MCF 10A (cell line): Measurements from ENCODE around the gene CACNA2D1. TPM values are rescaled to one million over a fixed set of nuclear protein-coding genes. Genes with fewer than 3 reads are reported as not detected.

ENCODE experiments used
- BruUV-seq: library from RNA; stranded (reverse); fragments of 400-500 nt; replicated peaks from 2 replicates; lab custom pipeline; 2021; lab: Mats Ljungman, UMichigan
- CTCF ChIA-PET: fragments of 300-600 bp; sonication (Branson Sonifier 250); formaldehyde crosslinking; extraction: SDS; loops from one replicate; lab custom pipeline; 2021; ENCODE audit warnings: antibody characterized with exemption, inconsistent platforms; lab: Yijun Ruan, JAX
- POLR2A ChIA-PET: fragments of 300-600, 350-650 bp; sonication (Branson Sonifier 250); formaldehyde crosslinking; extraction: SDS; loops from one replicate; lab custom pipeline; 2020; ENCODE audit warnings: antibody characterized with exemption, inconsistent platforms; lab: Yijun Ruan, JAX
- DNase-seq: peaks from one replicate; pipeline ENCODE4 v3.0.0-alpha.2; 2018; ENCODE audit not compliant: unreplicated experiment
- H3K27ac Mint-ChIP-seq: one replicate; pipeline ENCODE4 v1.8.0; 2022; ENCODE audit warnings: mild to moderate bottlenecking, low read depth, mixed read lengths; ENCODE audit not compliant: unreplicated experiment
- H3K27me3 Mint-ChIP-seq: one replicate; pipeline ENCODE4 v1.8.0; 2022; ENCODE audit warnings: mixed read lengths; ENCODE audit not compliant: insufficient read depth, unreplicated experiment
- H3K36me3 Mint-ChIP-seq: one replicate; pipeline ENCODE4 v1.8.0; 2022; ENCODE audit warnings: mild to moderate bottlenecking, moderate library complexity, mixed read lengths; ENCODE audit not compliant: insufficient read depth, unreplicated experiment
- H3K4me1 Mint-ChIP-seq: one replicate; pipeline ENCODE4 v1.8.0; 2022; ENCODE audit warnings: mixed read lengths; ENCODE audit not compliant: insufficient read depth, unreplicated experiment
- H3K4me3 Mint-ChIP-seq: one replicate; pipeline ENCODE4 v1.8.0; 2022; ENCODE audit warnings: mild to moderate bottlenecking, moderate library complexity, mixed read lengths; ENCODE audit not compliant: unreplicated experiment
- H3K9me3 Mint-ChIP-seq: one replicate; pipeline ENCODE4 v1.8.0; 2022; ENCODE audit warnings: mixed read lengths; ENCODE audit not compliant: unreplicated experiment
- CTCF ChIP-seq: fragments of 200-600 bp; IDR thresholded peaks from one replicate; pipeline ENCODE4 v1.8.0; 2022; ENCODE audit warnings: antibody characterized with exemption, mild to moderate bottlenecking; ENCODE audit not compliant: unreplicated experiment
- intact Hi-C: fragments of 100-400 bp; cut with micrococcal nuclease; formaldehyde crosslinking; loops from 2 replicates; pipeline ENCODE4 v1.14.1; 2022
- total RNA-seq: library from RNA; stranded (reverse); gene quantifications from 2 replicates; pipeline ENCODE4 v1.2.3, GENCODE V29; 2022

Gene CACNA2D1
- total RNA-seq, 1 experiment from 2014 or later, result not detected

GRCh38 chr7:82331234-82331633 is 112.3 kb downstream of the CACNA2D1 start:
- intact Hi-C loops, result no loop called here
- no peaks in the 10 kb centered on the region for H3K36me3 Mint-ChIP-seq
- no peak overlapping the region for H3K27ac Mint-ChIP-seq
- H3K4me1 Mint-ChIP-seq, result no peaks in the 10 kb centered on the region
- DNase-seq, result no peak
- ChIA-PET CTCF (interaction anchor here (0.6 kb wide), 1 partner anchor 831 kb away, joined by 4 read pairs; no protein-coding TSS in a partner anchor), POLR2A (no interaction called here)
- H3K9me3 Mint-ChIP-seq, result no peaks in the 10 kb centered on the region
- TF ChIP-seq CTCF, result no peak
- peaks cover 74% of the 10 kb centered on the region for H3K27me3 Mint-ChIP-seq
- no peak overlapping the region for H3K4me3 Mint-ChIP-seq
- no TSS peak for BruUV-seq

- no TSS peak for BruUV-seq
- intact Hi-C loops, result no loop called here
- ChIA-PET POLR2A (no interaction called here), CTCF (interaction anchor here (0.6 kb wide), 1 partner anchor 831 kb away, joined by 4 read pairs; no protein-coding TSS in a partner anchor)
- no peak for DNase-seq
- TF ChIP-seq CTCF, result no peak
- Mint-ChIP-seq H3K36me3 (no peaks in the 10 kb centered on the region), H3K4me1 (no peaks in the 10 kb centered on the region), H3K27ac (no peak overlapping the region), H3K9me3 (no peaks in the 10 kb centered on the region), H3K4me3 (no peak overlapping the region), H3K27me3 (peaks cover 69% of the 10 kb centered on the region)
Measured at GRCh38 chr7:82330706-82331215, 112.8 kb downstream of the CACNA2D1 start.

GRCh38 chr7:82327898-82328297 is 115.7 kb downstream of the CACNA2D1 start:
- ChIA-PET CTCF (no interaction called here), POLR2A (no interaction called here)
- intact Hi-C loops, result no loop called here
- Mint-ChIP-seq H3K27ac (no peak overlapping the region), H3K27me3 (peaks cover 41% of the 10 kb centered on the region), H3K36me3 (no peaks in the 10 kb centered on the region), H3K4me3 (no peak overlapping the region), H3K4me1 (no peaks in the 10 kb centered on the region), H3K9me3 (no peaks in the 10 kb centered on the region)
- no peak for DNase-seq
- BruUV-seq, result no TSS peak
- no peak for TF ChIP-seq CTCF

- no TSS peak for BruUV-seq
Measured at GRCh38 chr7:82325416-82325815, 118.2 kb downstream of the CACNA2D1 start.

More at GRCh38 chr7:82325416-82325815, 118.2 kb downstream of the CACNA2D1 start:
- intact Hi-C loops, result no loop called here
- Mint-ChIP-seq H3K4me3 (no peak overlapping the region), H3K4me1 (no peaks in the 10 kb centered on the region), H3K27me3 (peaks cover 18% of the 10 kb centered on the region), H3K36me3 (no peaks in the 10 kb centered on the region), H3K27ac (no peak overlapping the region), H3K9me3 (no peaks in the 10 kb centered on the region)
- CTCF ChIA-PET, result no interaction called here
- no peak for DNase-seq
- TF ChIP-seq CTCF, result no peak
- POLR2A ChIA-PET, result no interaction called here
